KMS-11 (cell line): Measurements from ENCODE around the gene HRAS.
A peak's percentile ranks its signal among the peaks of the same experiment; 100 is the strongest.

ENCODE experiments used
- H2AFZ ChIP-seq: fragments of 200-600 bp; sonication (generic); 2 replicates; pipeline ENCODE4 v1.6.1; 2016; ENCODE audit warnings: antibody characterized with exemption, mixed run types, low read depth
- H3K27ac ChIP-seq: fragments of 200-600 bp; sonication (generic); 2 replicates; pipeline ENCODE4 v1.6.1; 2016; ENCODE audit warnings: mild to moderate bottlenecking, mixed run types
- H3K27me3 ChIP-seq: fragments of 200-600 bp; sonication (generic); 2 replicates; pipeline ENCODE4 v1.6.1; 2017; ENCODE audit warnings: mild to moderate bottlenecking, low read depth, mixed run types, moderate library complexity; ENCODE audit not compliant: insufficient read depth
- H3K36me3 ChIP-seq: fragments of 200-600 bp; sonication (generic); 2 replicates; pipeline ENCODE4 v1.6.1; 2017; ENCODE audit warnings: mild to moderate bottlenecking, mixed run types; ENCODE audit not compliant: insufficient read depth
- H3K4me1 ChIP-seq: fragments of 200-600 bp; sonication (generic); 2 replicates; pipeline ENCODE4 v1.6.1; 2016; ENCODE audit warnings: mild to moderate bottlenecking, low read depth, mixed run types; ENCODE audit not compliant: poor library complexity, severe bottlenecking
- H3K4me2 ChIP-seq: fragments of 200-600 bp; sonication (generic); 2 replicates; pipeline ENCODE4 v1.7.0; 2016; ENCODE audit warnings: mild to moderate bottlenecking, mixed run types
- H3K4me3 ChIP-seq: fragments of 200-600 bp; sonication (generic); IDR thresholded peaks from 2 replicates; pipeline ENCODE4 v1.6.1; 2017; ENCODE audit warnings: low read depth, low read length, mixed read lengths; ENCODE audit not compliant: insufficient read depth
- H3K79me2 ChIP-seq: fragments of 200-600 bp; sonication (generic); 2 replicates; pipeline ENCODE4 v1.6.1; 2016; ENCODE audit warnings: low read depth, mixed run types; ENCODE audit not compliant: insufficient read depth
- H3K9ac ChIP-seq: fragments of 200-600 bp; sonication (generic); 2 replicates; pipeline ENCODE4 v1.6.1; 2016; ENCODE audit warnings: mild to moderate bottlenecking, mixed run types
- H4K20me1 ChIP-seq: fragments of 200-600 bp; sonication (generic); 2 replicates; pipeline ENCODE4 v1.6.1; 2016; ENCODE audit warnings: mild to moderate bottlenecking, mixed run types; ENCODE audit not compliant: insufficient read depth
- TF ChIP-seq, protein P1 (sequence below): fragments of 200-600 bp; sonication (generic); conservative IDR thresholded peaks from 2 replicates; pipeline ENCODE4 v1.6.1; 2017; ENCODE audit warnings: low read depth, mild to moderate bottlenecking, antibody characterized with exemption, low read length, moderate library complexity, mixed read lengths

The HRAS gene

DNA sequence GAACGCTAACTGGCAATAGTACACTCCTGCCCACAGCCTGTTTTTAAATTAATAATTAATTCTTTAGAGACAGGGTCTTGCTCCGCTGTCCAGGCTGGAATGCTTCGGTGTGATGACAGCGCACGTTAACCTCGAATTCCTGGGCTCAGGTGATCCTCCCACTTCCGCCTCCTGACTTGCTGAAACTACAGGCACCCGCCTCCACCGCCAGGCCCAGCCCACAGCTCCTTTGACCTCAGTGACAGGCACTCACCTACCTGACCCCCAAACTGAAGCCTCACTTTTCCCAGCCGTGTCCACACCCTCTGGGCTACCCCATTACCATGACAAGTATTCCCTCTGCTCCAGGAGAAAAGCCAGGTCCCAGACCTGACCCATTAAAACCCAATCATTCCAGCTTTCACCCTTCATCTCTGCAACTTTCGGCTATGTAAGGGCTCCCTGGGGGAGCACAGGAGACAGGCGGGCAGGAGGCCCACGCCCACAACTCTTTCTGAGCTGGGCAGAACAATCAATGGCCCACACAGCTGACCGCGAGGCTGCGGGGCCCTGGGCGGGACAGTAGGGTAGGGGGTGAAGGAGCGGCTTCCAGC is 24.4 kb upstream of the HRAS start:
- TF ChIP-seq, protein P1, sequence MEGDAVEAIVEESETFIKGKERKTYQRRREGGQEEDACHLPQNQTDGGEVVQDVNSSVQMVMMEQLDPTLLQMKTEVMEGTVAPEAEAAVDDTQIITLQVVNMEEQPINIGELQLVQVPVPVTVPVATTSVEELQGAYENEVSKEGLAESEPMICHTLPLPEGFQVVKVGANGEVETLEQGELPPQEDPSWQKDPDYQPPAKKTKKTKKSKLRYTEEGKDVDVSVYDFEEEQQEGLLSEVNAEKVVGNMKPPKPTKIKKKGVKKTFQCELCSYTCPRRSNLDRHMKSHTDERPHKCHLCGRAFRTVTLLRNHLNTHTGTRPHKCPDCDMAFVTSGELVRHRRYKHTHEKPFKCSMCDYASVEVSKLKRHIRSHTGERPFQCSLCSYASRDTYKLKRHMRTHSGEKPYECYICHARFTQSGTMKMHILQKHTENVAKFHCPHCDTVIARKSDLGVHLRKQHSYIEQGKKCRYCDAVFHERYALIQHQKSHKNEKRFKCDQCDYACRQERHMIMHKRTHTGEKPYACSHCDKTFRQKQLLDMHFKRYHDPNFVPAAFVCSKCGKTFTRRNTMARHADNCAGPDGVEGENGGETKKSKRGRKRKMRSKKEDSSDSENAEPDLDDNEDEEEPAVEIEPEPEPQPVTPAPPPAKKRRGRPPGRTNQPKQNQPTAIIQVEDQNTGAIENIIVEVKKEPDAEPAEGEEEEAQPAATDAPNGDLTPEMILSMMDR, result no peak
- Histone ChIP-seq H4K20me1 (no peaks in the 10 kb centered on the region), H3K4me2 (peak overlapping the region; percentile 71), H3K4me3 (no peak overlapping the region), H3K27me3 (no peaks in the 10 kb centered on the region; the same call in 1 of the 2 replicates), H3K4me1 (peaks cover 13% of the 10 kb centered on the region), H3K79me2 (no peaks in the 10 kb centered on the region), H3K36me3 (no peaks in the 10 kb centered on the region), H2AFZ (peak overlapping the region; percentile 57; the same call in 1 of the 2 replicates), H3K27ac (no peak overlapping the region), H3K9ac (peak overlapping the region; percentile 39; the same call in 1 of the 2 replicates)

DNA sequence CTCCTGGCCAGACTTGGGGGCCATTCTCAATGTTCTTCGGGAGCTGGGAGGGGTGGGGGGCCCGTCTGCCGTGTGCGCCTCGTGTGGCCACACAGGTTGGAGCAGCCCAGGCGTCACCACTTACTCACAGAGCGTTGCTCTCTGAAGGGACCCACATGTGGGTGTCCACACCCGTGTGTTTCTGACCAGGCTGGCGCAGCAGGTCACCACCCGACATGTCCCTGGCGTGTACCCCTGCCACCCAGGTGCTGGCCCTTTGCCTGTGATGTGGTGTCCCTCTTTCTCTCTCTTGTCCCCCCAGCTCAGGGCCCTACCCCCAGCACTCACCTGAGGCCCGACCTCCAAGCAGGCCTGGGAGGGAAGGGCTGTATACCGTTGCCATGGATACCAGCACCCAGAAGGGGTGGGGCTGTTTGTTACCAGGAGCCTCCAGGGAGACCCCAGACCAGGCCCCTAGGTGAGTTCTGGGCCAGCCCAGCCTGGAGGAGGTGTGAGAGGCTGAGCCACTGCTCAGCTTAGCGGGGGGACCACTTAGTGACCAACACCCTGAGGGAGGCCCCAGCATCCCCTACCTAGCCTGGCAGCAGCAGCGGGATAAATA is 23.7 kb upstream of the HRAS start:
- no peaks in the 10 kb centered on the region; the same call in 1 of the 2 replicates for H3K27me3 ChIP-seq
- H3K4me2 ChIP-seq, result no peak overlapping the region
- H2AFZ ChIP-seq, result no peak overlapping the region
- no peak overlapping the region for H3K4me3 ChIP-seq
- H3K4me1 ChIP-seq, result peaks cover 20% of the 10 kb centered on the region
- no peaks in the 10 kb centered on the region for H3K36me3 ChIP-seq
- no peaks in the 10 kb centered on the region for H3K79me2 ChIP-seq
- H3K27ac ChIP-seq, result no peak overlapping the region
- H3K9ac ChIP-seq, result no peak overlapping the region
- no peaks in the 10 kb centered on the region for H4K20me1 ChIP-seq
- TF ChIP-seq, protein P1, result no peak

DNA sequence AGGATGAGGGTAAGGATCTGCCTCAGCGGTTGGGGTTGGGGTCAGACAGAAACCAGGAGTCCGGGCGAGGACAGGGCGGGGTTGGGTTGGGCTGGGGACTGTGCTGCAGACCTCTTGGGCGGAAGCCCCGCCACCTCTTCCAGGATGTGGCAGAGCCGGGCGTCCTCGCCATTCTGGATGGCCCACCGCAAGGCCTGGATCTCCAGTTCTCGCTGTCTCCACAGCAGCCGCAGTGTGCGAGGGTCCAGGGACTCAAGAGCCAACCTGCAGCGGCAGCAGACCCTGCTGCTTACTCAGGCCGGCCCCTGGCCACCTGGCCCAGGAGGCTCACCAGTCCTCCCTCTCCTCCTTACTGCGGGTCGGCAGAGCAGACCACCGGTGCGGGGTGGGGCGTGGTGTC is 23.1 kb upstream of the HRAS start:
- H4K20me1 ChIP-seq, result no peaks in the 10 kb centered on the region
- no peak overlapping the region for H3K4me2 ChIP-seq

DNA sequence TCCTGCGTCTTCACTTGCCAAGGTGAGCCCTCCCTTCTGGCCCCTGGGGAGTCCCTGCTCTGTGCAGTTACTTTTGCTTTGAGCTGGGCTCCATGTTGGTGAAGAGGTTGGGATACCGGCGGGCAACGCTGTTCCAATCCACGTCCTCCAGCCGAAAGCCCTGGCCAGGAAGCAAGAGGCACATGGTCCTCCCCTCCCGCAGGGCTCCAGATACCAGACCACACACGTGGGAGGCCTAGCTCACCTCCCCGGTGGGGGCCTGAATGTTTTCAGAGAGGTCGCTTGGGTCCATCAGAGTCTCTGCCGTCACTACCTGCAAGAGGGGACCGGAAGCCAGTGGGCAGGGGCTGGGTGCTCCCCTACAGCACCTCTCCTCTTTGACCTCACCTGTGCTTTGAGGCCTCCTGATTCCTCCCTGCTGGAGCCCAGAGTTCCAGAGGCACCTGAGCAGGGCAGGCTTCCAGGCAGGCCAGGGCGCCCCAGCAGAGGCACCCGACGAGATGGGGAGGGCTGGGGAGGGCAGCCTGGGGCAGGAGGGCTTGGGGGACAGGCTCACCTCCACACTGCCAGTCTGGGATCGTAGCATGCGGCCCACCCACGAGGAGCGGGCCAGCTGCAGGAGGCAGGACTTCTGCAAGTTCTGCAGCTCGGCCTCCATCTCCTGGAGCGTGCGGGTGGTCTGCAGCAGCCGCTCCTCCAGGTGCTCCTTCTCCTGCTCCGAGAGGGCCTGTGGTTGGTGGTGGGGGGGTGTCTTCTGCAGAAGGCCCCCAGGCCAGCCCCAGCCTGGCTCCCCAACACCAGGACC is 22.2 kb upstream of the HRAS start:
- no peak overlapping the region for H3K4me2 ChIP-seq
- H3K79me2 ChIP-seq, result no peaks in the 10 kb centered on the region
- no peaks in the 10 kb centered on the region; the same call in 1 of the 2 replicates for H3K27me3 ChIP-seq
- no peak overlapping the region for H3K27ac ChIP-seq
- no peaks in the 10 kb centered on the region for H4K20me1 ChIP-seq
- H3K9ac ChIP-seq, result no peak overlapping the region
- peaks cover 21% of the 10 kb centered on the region for H3K4me1 ChIP-seq
- TF ChIP-seq, protein P1, result no peak
- no peak overlapping the region for H3K4me3 ChIP-seq
- no peak overlapping the region for H2AFZ ChIP-seq
- H3K36me3 ChIP-seq, result no peaks in the 10 kb centered on the region

More for the DNA sequence above, 23.1 kb upstream of the HRAS start:
- Histone ChIP-seq H3K27ac (no peak overlapping the region), H3K9ac (no peak overlapping the region), H3K27me3 (no peaks in the 10 kb centered on the region; the same call in 1 of the 2 replicates), H3K79me2 (no peaks in the 10 kb centered on the region), H2AFZ (no peak overlapping the region), H3K36me3 (no peaks in the 10 kb centered on the region), H3K4me1 (peaks cover 21% of the 10 kb centered on the region), H3K4me3 (no peak overlapping the region)
- TF ChIP-seq, protein P1, result no peak
